ENCODE data around the gene PRKN.

The PRKN gene

GRCh38 chr6:161300823-161301222 is 1426.7 kb downstream of the PRKN start:
- no peak overlapping the region for H3K27ac ChIP-seq (ENCODE audit: low read depth, low read length)

GRCh38 chr6:161299726-161300125 is 1427.8 kb downstream of the PRKN start:
- Histone ChIP-seq H3K36me3 (ENCODE audit: insufficient read depth, low read length) (no peaks in the 10 kb centered on the region), H3K9me3 (ENCODE audit: insufficient read depth, low read depth, low read length) (peaks cover 37% of the 10 kb centered on the region), H3K4me3 (ENCODE audit: low read length) (no peak overlapping the region), H3K9ac (ENCODE audit: low read depth, low read length) (no peak overlapping the region), H3K27me3 (ENCODE audit: insufficient read depth, low read length) (no peaks in the 10 kb centered on the region), H3K27ac (ENCODE audit: low read depth, low read length) (no peak overlapping the region), H3K4me1 (ENCODE audit: insufficient read depth, low read length) (no peaks in the 10 kb centered on the region)
- WGBS = 92% methylated on average over 4 of the region's 4 CpGs

More at GRCh38 chr6:161300823-161301222, 1426.7 kb downstream of the PRKN start:
- Histone ChIP-seq H3K4me1 (ENCODE audit: insufficient read depth, low read length) (no peaks in the 10 kb centered on the region), H3K36me3 (ENCODE audit: insufficient read depth, low read length) (no peaks in the 10 kb centered on the region), H3K9me3 (ENCODE audit: insufficient read depth, low read depth, low read length) (peaks cover 26% of the 10 kb centered on the region), H3K4me3 (ENCODE audit: low read length) (no peak overlapping the region), H3K27me3 (ENCODE audit: insufficient read depth, low read length) (no peaks in the 10 kb centered on the region), H3K9ac (ENCODE audit: low read depth, low read length) (no peak overlapping the region)
